ENCODE data around the gene MT1A. TPM values are rescaled to one million over a fixed set of nuclear protein-coding genes. Genes with fewer than 3 reads are reported as not detected.

MT1A gene
- polyA plus RNA-seq, 1 donor = 0.31 TPM

GRCh38 chr16:56643080-56643778 lies 4.8 kb downstream of the MT1A start:
- peaks cover 68% of the 10 kb centered on the region for H3K27me3 ChIP-seq (ENCODE audit: control insufficient read depth, insufficient read depth, low read length)
- DNase-seq = peak; percentile 78 to 86
- H3K27ac ChIP-seq (ENCODE audit: low read length) = no peak overlapping the region
- WGBS (ENCODE audit: insufficient coverage, low lambda C conversion rate) = 0% methylated on average over 2 of the region's 42 CpGs
- H3K4me3 ChIP-seq (ENCODE audit: low read length) = peak overlapping the region; percentile 27
- peaks cover 30% of the 10 kb centered on the region for H3K4me1 ChIP-seq (ENCODE audit: control insufficient read depth, insufficient read depth, low read length)
- H3K9me3 ChIP-seq (ENCODE audit: control insufficient read depth, low read depth, low read length) = peaks cover 2% of the 10 kb centered on the region
- H3K36me3 ChIP-seq (ENCODE audit: control insufficient read depth, insufficient read depth, low read length) = no peaks in the 10 kb centered on the region

DNA sequence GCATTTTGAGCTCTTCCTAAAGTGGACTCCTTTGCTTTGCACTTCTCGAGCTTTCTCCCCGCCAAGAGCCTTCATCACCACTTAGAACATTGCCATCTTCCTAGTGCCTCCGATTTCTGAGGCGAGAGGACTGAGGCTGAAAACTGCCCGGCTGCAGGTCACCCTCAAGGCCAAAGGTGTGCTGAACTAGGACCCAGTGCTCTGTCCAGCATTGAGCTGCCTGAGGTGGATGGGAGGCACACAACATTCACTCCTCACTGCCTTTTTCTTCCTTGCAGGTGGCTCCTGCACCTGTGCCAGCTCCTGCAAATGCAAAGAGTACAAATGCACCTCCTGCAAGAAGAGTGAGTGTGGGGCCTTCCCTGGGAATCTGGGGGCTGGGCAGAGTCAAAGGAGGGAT lies 5.4 kb downstream of the MT1A start:
- Histone ChIP-seq H3K36me3 (ENCODE audit: control insufficient read depth, insufficient read depth, low read length) (no peaks in the 10 kb centered on the region), H3K27ac (ENCODE audit: low read length) (no peak overlapping the region), H3K4me1 (ENCODE audit: control insufficient read depth, insufficient read depth, low read length) (peaks cover 31% of the 10 kb centered on the region), H3K4me3 (ENCODE audit: low read length) (no peak overlapping the region), H3K27me3 (ENCODE audit: control insufficient read depth, insufficient read depth, low read length) (peaks cover 68% of the 10 kb centered on the region), H3K9me3 (ENCODE audit: control insufficient read depth, low read depth, low read length) (peaks cover 2% of the 10 kb centered on the region)
- no peak for DNase-seq
- no CpG with 5 or more reads among the region's 5 CpGs for WGBS (ENCODE audit: insufficient coverage, low lambda C conversion rate)

DNA sequence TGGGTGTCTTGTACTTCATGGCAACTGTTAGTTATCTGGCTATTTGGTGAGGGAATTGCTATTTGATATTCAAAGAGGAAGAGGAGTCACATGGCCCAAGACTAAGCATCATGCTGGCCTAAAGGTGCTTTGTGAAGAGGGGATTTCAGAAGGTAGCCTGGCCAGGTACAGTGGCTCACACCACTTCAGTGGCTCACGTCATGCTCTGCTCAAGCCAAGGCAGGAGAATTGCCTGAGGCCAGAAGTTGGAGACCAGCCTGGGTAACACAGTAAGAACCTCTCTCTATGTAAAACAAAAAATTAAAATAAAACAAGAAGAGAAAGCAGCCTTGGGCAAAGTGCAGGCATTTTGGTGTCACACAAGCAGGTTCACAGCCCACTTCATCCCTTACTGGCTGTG lies 6.8 kb downstream of the MT1A start:
- Histone ChIP-seq H3K36me3 (ENCODE audit: control insufficient read depth, insufficient read depth, low read length) (no peaks in the 10 kb centered on the region), H3K27ac (ENCODE audit: low read length) (no peak overlapping the region), H3K27me3 (ENCODE audit: control insufficient read depth, insufficient read depth, low read length) (peaks cover 61% of the 10 kb centered on the region), H3K4me1 (ENCODE audit: control insufficient read depth, insufficient read depth, low read length) (peaks cover 33% of the 10 kb centered on the region), H3K4me3 (ENCODE audit: low read length) (no peak overlapping the region), H3K9me3 (ENCODE audit: control insufficient read depth, low read depth, low read length) (peaks cover 2% of the 10 kb centered on the region)
- no peak for DNase-seq
- no CpG with 5 or more reads among the region's 1 CpG for WGBS (ENCODE audit: insufficient coverage, low lambda C conversion rate)

- Histone ChIP-seq H3K4me3 (ENCODE audit: low read length) (no peak overlapping the region), H3K4me1 (ENCODE audit: control insufficient read depth, insufficient read depth, low read length) (peaks cover 35% of the 10 kb centered on the region), H3K27ac (ENCODE audit: low read length) (no peak overlapping the region), H3K36me3 (ENCODE audit: control insufficient read depth, insufficient read depth, low read length) (no peaks in the 10 kb centered on the region), H3K27me3 (ENCODE audit: control insufficient read depth, insufficient read depth, low read length) (peaks cover 56% of the 10 kb centered on the region), H3K9me3 (ENCODE audit: control insufficient read depth, low read depth, low read length) (peaks cover 2% of the 10 kb centered on the region)
- WGBS (ENCODE audit: insufficient coverage, low lambda C conversion rate) = no CpG with 5 or more reads among the region's 1 CpG
- DNase-seq = no peak
These were observed 7.4 kb downstream of the MT1A start for GRCh38 chr16:56645838-56646237.

DNA sequence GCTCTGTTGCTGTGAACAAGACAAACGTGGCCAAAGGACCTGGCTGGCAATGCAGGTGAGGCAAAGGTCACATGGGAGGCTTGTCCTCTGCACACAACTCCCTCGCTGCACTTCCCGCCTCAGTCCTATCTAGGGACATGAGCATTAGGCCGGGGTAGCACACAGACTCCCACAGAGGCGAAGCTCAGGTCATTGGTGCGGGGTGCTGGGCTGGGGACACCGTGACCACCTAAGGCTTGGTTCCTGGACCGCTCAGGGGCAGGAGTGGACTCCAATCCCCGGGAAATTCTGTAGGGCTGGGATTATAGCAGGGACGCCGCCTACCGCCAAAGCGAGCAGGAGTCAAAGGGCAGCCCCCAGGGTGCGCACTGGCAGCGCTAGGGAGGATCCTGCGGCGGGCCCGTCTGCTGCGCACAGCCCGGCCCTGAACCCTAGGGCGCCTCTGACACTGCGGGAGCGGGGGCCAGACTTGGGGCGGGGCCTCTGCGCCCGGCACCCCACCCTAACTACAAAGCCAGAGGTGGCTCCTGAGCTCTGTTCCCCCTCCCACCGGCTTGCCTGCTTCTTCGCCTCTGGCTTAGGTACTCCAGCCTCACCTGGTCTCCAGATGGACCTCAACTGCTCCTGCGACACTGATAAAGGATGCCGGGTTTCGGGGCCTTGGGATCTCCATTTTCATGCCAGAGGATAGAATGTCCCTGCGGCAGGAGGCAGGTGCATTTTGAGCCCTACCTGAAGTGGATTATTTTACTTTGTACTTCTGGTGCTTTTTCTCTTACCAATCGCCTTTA lies 9.4 kb downstream of the MT1A start:
- WGBS (ENCODE audit: insufficient coverage, low lambda C conversion rate) = no CpG with 5 or more reads among the region's 33 CpGs
- peak in 1 of 2 donors; percentile 79 for DNase-seq
- peaks cover 43% of the 10 kb centered on the region for H3K27me3 ChIP-seq (ENCODE audit: control insufficient read depth, insufficient read depth, low read length)
- H3K36me3 ChIP-seq (ENCODE audit: control insufficient read depth, insufficient read depth, low read length) = no peaks in the 10 kb centered on the region
- H3K27ac ChIP-seq (ENCODE audit: low read length) = no peak overlapping the region
- no peak overlapping the region for H3K4me3 ChIP-seq (ENCODE audit: low read length)
- peaks cover 33% of the 10 kb centered on the region for H3K4me1 ChIP-seq (ENCODE audit: control insufficient read depth, insufficient read depth, low read length)
- H3K9me3 ChIP-seq (ENCODE audit: control insufficient read depth, low read depth, low read length) = peaks cover 2% of the 10 kb centered on the region

GRCh38 chr16:56649271-56649670 lies 10.8 kb downstream of the MT1A start:
- Histone ChIP-seq H3K27ac (ENCODE audit: low read length) (no peak overlapping the region), H3K9me3 (ENCODE audit: control insufficient read depth, low read depth, low read length) (no peaks in the 10 kb centered on the region), H3K4me1 (ENCODE audit: control insufficient read depth, insufficient read depth, low read length) (peaks cover 20% of the 10 kb centered on the region), H3K4me3 (ENCODE audit: low read length) (no peak overlapping the region), H3K36me3 (ENCODE audit: control insufficient read depth, insufficient read depth, low read length) (no peaks in the 10 kb centered on the region), H3K27me3 (ENCODE audit: control insufficient read depth, insufficient read depth, low read length) (peaks cover 29% of the 10 kb centered on the region)
- DNase-seq = no peak
- WGBS (ENCODE audit: insufficient coverage, low lambda C conversion rate) = no CpG with 5 or more reads among the region's 2 CpGs

GRCh38 chr16:56649820-56650219 lies 11.4 kb downstream of the MT1A start:
- no CpG with 5 or more reads among the region's 3 CpGs for WGBS (ENCODE audit: insufficient coverage, low lambda C conversion rate)
- peaks cover 29% of the 10 kb centered on the region for H3K27me3 ChIP-seq (ENCODE audit: control insufficient read depth, insufficient read depth, low read length)
- peak; percentile 63 to 82 for DNase-seq

DNA sequence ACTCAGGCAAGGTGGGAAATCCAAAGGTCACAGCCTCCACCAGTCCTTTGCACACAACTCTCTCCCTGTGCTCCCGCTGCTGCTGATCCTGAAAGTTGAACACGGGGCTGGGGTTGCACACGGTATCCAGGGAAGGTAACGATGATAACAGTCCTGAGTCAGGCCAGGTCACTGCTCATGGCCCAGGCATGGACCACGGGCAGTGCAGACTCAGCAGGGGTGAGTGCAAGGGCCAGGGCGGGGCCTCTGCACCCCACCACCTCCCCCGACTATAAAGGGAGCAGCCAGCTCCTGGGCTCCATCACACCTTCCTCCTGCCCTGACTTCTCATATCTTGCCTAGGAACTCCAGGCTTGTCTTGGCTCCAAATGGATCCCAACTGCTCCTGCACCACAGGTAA lies 13.1 kb downstream of the MT1A start, which contains the start of gene MT1B:
MT1B (plus strand) TSS at position 301 of the 400 bp plus-strand sequence; CDS start at position 369, 68 bp downstream.
- Histone ChIP-seq H3K4me1 (ENCODE audit: control insufficient read depth, insufficient read depth, low read length) (peaks cover 20% of the 10 kb centered on the region), H3K9me3 (ENCODE audit: control insufficient read depth, low read depth, low read length) (no peaks in the 10 kb centered on the region), H3K36me3 (ENCODE audit: control insufficient read depth, insufficient read depth, low read length) (no peaks in the 10 kb centered on the region), H3K27me3 (ENCODE audit: control insufficient read depth, insufficient read depth, low read length) (peaks cover 24% of the 10 kb centered on the region), H3K4me3 (ENCODE audit: low read length) (no peak within 1 kb of the TSS), H3K27ac (ENCODE audit: low read length) (no peak within 1 kb of the TSS)
- DNase-seq = no peak
- WGBS (ENCODE audit: insufficient coverage, low lambda C conversion rate) = no CpG with 5 or more reads among the region's 7 CpGs

More at GRCh38 chr16:56649820-56650219, 11.4 kb downstream of the MT1A start:
- Histone ChIP-seq H3K4me3 (ENCODE audit: low read length) (no peak overlapping the region), H3K27ac (ENCODE audit: low read length) (no peak overlapping the region), H3K36me3 (ENCODE audit: control insufficient read depth, insufficient read depth, low read length) (no peaks in the 10 kb centered on the region), H3K4me1 (ENCODE audit: control insufficient read depth, insufficient read depth, low read length) (peaks cover 20% of the 10 kb centered on the region), H3K9me3 (ENCODE audit: control insufficient read depth, low read depth, low read length) (no peaks in the 10 kb centered on the region)

GRCh38 chr16:56652600-56652999 lies 14.1 kb downstream of the MT1A start:
- no CpG with 5 or more reads among the region's 1 CpG for WGBS (ENCODE audit: insufficient coverage, low lambda C conversion rate)
- DNase-seq = no peak
- peaks cover 17% of the 10 kb centered on the region for H3K4me1 ChIP-seq (ENCODE audit: control insufficient read depth, insufficient read depth, low read length)

DNA sequence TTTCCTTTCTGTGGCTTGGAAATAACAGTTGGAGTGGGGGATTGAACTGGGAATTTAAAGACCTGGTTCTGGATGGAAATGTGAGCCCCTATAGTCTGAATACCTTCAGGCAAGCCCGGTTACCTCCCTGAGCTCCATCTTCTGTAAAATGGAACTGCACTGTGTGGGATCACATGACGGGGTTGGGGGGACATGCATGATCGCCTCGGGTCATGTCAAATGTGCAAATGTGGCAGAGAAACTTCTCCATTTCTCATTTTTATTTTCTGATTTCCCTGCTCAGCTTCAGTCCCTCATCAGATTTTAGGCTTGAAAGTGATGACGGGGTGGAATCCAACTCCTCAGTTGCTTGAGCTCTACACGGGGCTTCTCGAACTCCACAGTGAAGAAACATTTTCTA lies 14.8 kb downstream of the MT1A start:
- DNase-seq = no peak
- Histone ChIP-seq H3K4me3 (ENCODE audit: low read length) (no peak overlapping the region), H3K4me1 (ENCODE audit: control insufficient read depth, insufficient read depth, low read length) (peaks cover 11% of the 10 kb centered on the region), H3K36me3 (ENCODE audit: control insufficient read depth, insufficient read depth, low read length) (no peaks in the 10 kb centered on the region), H3K9me3 (ENCODE audit: control insufficient read depth, low read depth, low read length) (no peaks in the 10 kb centered on the region), H3K27me3 (ENCODE audit: control insufficient read depth, insufficient read depth, low read length) (peaks cover 25% of the 10 kb centered on the region), H3K27ac (ENCODE audit: low read length) (no peak overlapping the region)
- 100% methylated on average over 1 of the region's 7 CpGs for whole genome bisulfite sequencing (ENCODE audit: insufficient coverage, low lambda C conversion rate)

More at GRCh38 chr16:56652600-56652999, 14.1 kb downstream of the MT1A start:
- peaks cover 23% of the 10 kb centered on the region for H3K27me3 ChIP-seq (ENCODE audit: control insufficient read depth, insufficient read depth, low read length)
- no peaks in the 10 kb centered on the region for H3K9me3 ChIP-seq (ENCODE audit: control insufficient read depth, low read depth, low read length)
- H3K27ac ChIP-seq (ENCODE audit: low read length) = no peak overlapping the region
- H3K4me3 ChIP-seq (ENCODE audit: low read length) = no peak overlapping the region
- H3K36me3 ChIP-seq (ENCODE audit: control insufficient read depth, insufficient read depth, low read length) = no peaks in the 10 kb centered on the region
